GM21367 (cell line): ENCODE measurements around the gene OR11L1.

Source experiments
- ATAC-seq: cut with Tn5 transposase; IDR thresholded peaks from one replicate; pipeline ENCODE4 v1.9.1; 2021; ENCODE audit not compliant: unreplicated experiment

OR11L1 gene, protein sequence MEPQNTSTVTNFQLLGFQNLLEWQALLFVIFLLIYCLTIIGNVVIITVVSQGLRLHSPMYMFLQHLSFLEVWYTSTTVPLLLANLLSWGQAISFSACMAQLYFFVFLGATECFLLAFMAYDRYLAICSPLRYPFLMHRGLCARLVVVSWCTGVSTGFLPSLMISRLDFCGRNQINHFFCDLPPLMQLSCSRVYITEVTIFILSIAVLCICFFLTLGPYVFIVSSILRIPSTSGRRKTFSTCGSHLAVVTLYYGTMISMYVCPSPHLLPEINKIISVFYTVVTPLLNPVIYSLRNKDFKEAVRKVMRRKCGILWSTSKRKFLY

GRCh38 chr1:247841796-247842195 lies at the start of gene OR11L1:
Gene OR11L1, minus strand, starts transcription at chr1:247841896. Its CDS starts 0 bp downstream, at chr1:247841896.
- ATAC-seq: no peak

DNA sequence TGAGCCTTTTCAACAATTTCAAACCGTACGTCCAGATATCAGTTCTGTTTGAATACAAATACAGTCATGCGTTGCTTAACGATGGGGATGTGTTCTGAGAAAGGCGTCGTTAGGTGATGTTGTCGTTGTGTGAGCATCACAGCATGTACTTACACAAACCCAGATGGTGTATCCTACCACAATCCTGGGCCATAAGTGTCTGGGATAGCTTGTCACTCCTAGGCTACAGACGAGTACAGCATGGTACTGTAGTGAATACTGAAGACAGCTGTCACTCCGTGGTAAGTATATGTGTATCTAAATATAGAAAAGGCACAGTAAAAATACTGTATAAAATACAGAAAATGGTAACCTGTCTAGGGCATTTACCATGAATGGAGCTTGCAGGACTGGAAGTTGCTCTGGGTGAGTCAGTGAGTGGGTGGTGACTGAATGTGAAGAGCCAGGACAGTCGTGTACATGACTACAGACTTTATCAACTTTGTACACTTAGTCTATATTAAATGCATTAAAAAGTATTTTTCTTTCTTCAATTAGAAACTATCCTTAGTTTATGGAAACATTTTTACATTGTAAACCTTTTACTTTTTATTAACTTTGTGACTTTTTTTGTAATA lies 43.2 kb upstream of the OR11L1 start:
- ATAC-seq: no peak

GRCh38 chr1:247883346-247883745 lies 41.6 kb upstream of the OR11L1 start:
- no peak for ATAC-seq

DNA sequence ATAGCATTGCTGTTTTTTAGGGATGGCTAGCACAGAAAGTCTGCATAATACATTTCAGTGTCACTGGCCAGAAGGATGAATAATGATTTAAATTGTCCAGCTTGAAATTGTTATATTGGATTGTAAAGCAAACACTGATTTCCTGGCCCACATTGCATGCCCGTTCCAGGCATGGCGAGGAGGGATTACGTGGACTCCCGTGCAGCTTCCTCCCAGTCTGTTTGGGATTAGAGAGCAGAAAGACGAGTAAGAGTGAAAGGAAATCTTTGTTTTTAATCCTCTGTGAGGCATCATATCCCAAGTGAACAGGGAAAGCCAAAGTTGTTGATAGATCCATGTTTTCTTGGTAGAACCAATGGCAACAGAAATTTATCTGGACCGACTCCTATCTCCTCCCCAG lies 23.7 kb upstream of the OR11L1 start:
- no peak for ATAC-seq

DNA sequence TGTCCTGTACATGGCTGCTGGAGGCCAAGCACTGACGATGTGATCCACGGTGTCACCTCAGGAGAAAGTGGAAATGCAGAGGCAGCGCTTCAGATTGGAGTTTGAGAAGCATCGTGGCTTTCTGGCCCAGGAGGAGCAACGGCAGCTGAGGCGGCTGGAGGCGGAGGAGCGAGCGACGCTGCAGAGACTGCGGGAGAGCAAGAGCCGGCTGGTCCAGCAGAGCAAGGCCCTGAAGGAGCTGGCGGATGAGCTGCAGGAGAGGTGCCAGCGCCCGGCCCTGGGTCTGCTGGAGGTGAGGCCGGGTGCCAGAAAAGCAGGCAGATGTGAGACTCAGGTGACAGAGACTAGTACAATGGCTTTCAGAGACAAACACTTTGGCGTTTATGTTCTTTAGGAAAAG lies 22.9 kb upstream of the OR11L1 start:
- no peak for ATAC-seq

- ATAC-seq: no peak
These were observed 21.1 kb upstream of the OR11L1 start for GRCh38 chr1:247862756-247863155.

- ATAC-seq: no peak
These were observed 16.4 kb upstream of the OR11L1 start for GRCh38 chr1:247857985-247858619.

DNA sequence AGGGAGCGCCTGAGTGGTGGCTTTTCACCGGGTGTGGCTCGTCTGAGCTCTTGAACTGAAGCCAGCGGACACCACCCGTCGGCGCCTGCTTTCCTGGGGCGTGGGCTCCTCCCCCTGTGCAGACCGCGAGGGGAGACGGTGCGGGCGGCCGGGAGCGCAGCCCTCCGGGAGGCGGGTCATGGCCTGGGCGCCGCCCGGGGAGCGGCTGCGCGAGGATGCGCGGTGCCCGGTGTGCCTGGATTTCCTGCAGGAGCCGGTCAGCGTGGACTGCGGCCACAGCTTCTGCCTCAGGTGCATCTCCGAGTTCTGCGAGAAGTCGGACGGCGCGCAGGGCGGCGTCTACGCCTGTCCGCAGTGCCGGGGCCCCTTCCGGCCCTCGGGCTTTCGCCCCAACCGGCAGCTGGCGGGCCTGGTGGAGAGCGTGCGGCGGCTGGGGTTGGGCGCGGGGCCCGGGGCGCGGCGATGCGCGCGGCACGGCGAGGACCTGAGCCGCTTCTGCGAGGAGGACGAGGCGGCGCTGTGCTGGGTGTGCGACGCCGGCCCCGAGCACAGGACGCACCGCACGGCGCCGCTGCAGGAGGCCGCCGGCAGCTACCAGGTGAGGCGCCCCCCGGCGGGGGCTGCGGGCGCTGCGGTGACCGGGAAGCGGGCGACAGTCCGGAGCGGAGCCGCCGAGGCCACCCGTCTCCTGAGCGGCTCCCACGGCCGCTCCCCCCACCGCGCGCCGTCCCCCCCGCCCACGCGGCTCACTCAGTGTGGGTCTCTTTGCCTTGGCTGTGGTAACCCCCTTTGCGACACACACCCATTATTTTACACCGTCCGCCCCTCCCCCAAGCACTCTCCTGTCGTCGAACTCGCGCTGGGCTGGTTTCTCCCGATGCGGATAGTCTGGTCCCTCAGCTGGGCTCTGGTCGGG lies 15.6 kb upstream of the OR11L1 start, which contains the start of gene TRIM58:
TRIM58 (plus strand) TSS at position 119 of the 916 bp plus-strand sequence; CDS start at position 179, 60 bp downstream.
- peak; percentile 89 for ATAC-seq

- ATAC-seq: no peak
These were observed 14.2 kb upstream of the OR11L1 start for GRCh38 chr1:247855911-247856310.

- no peak for ATAC-seq
These were observed 13.3 kb upstream of the OR11L1 start for GRCh38 chr1:247854899-247855545.

DNA sequence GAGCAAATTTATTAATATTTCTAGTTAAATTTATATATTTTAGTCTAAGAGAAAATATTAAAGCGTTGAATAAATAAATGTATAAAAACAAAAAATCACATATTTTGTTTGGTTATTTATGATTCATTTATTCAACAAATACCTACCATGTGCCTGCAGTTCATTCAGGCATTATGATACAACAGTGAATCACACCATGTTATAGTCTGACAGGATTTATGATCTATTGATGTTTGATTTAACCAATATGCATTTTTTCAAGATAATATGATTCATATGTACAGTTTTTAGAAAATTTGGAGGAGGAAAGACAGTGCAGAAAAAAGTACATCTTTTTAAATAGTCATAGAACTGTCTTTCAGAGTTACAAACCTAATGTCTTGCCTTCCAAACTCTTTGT lies 7.9 kb upstream of the OR11L1 start:
- ATAC-seq: no peak

DNA sequence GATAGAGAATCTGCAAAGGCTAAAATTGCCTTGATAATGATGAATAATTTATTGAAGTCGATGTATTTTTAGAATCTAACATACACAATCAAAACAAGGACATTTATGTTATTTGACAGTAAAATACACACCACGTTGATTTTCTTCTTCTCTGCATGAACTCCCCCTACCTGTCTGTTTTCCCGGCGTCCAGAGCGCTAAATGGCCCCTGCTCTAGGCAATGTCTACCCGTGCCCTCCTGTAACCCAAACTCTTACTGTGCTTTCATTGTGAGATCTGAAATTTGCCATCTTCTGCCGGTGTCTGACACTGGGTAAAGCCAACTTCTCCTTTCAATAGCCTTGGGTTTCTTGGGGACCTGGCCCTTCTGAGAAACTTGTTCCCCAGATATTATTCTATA lies 6.7 kb upstream of the OR11L1 start:
- ATAC-seq: no peak

DNA sequence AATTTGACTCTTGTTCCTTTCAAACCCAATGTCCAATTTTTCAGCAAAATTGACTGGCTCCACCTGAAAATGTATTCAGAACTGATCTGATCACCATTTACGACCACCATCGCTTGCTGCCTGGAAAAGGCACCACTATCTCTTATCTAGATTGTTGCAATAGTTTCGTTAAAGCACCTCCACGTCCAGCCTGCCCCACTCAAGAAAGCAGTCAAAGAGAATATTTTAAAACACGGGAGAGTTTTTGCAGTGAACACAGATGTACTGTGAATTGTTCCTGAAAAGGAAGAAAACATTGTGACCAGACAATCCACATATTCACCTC lies 4.0 kb upstream of the OR11L1 start:
- ATAC-seq: no peak

GRCh38 chr1:247845011-247845692 lies 3.5 kb upstream of the OR11L1 start:
- no peak for ATAC-seq

DNA sequence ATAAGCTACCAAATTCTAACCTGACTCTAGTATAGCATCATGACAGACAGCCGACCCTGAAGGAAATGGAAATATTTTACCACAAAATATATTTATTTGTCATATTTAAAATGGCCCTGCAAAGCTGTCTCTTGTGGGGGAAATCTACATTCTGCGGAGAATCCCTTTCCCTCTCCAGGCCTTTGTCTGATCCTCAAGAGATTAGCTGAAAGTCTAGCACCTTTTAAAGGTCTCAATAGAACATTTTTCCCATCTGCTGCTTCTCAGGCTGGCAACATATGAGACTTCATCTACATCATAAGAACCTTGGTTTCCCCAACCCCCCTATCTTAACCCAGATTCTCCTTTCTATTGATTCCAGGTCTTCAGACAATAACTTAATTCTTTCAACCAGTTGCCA lies 1.7 kb upstream of the OR11L1 start:
- no peak for ATAC-seq

GRCh38 chr1:247840818-247841217 lies 878 bp downstream of the OR11L1 start:
- ATAC-seq: no peak

DNA sequence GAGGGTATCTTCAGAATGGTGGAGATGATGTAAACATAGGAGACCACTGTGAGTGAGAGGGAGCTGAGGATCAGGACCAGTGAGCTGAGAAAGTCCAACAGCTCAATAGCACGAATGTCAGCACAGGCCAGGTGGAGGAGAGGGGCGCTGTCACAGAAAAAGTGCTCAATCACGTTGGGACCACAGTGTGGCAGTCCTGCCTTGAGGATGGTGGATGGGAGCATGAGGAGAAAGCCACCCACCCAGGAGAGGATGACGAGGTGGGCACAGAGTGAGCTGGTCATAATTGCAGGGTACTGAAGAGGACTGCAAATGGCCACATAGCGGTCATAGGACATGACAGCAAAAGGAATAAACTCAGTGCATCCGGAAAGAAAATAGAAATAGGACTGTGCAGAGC lies 8.1 kb downstream of the OR11L1 start:
- ATAC-seq: no peak

DNA sequence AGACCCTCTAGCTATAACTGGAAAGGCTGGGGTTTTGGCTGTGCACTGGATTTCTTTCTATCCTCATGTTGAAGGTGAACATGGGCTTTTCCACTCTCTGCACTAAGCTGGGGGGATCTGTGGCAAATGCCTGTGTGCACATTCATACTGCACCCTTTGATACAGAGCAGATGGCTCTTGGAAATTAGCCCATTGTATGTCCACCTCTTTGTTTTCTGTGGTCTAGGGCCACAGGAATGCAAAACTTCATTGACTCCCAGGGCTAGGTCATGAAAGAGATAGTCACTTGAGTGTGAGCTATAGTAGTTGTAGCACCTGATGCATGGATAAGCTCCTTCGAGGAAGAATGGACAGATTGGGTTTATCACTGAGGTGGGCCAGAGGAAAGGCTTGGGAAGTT lies 12.0 kb downstream of the OR11L1 start:
- no peak for ATAC-seq

DNA sequence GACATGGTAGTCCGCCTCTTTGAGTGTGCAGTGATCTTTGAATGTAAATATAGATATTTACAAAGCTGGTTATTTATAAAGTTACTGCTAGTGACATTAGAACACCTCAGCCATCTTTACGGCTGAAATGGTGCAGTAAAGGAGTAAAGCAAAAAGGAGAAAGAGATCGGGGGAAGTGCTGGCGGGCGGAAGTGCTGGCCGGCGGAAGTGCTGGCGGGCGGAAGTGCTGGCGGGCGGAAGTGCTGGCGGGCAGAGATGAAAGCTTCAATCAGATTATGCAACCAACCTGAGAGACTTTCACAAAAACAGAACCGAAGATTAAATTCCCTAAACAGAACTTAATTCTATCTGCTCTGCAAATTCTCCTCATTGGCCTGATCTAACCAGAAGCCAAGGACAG lies 16.3 kb downstream of the OR11L1 start:
- no peak for ATAC-seq

- ATAC-seq: no peak
These were observed 17.7 kb downstream of the OR11L1 start, which contains the start of gene OR14A16 for GRCh38 chr1:247824023-247824422. Gene OR14A16, minus strand, starts transcription at chr1:247824119. Its CDS starts 8,390 bp downstream, at chr1:247815729.
